ENCODE data around the gene TMBIM1.
A peak's percentile ranks its signal among the peaks of the same experiment; 100 is the strongest.
"Not testable (repeated sequence)": the region's sequence is repeated elsewhere in the genome, so short reads cannot be mapped to it uniquely, and the experiment has no call there.

The TMBIM1 gene

DNA sequence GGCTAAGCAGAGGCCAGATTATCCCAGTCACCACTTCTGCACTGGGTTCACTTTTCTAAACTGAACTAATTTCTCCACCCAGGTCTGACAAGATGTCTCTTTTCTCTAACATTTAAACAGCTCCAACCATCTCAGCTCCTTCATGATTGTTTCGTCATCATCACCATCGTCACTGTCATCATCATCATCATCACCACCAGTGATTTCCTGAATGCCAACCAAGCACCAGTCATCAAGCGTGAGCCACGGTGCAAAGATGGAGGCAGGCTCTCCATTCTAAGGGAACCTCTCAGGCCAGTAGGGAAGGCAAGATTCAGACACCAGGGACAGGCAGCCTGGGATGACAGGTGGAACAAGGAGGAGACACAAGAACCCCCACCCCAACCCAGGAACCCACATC lies 25.5 kb upstream of the TMBIM1 start:
- no peak for DNase-seq

DNA sequence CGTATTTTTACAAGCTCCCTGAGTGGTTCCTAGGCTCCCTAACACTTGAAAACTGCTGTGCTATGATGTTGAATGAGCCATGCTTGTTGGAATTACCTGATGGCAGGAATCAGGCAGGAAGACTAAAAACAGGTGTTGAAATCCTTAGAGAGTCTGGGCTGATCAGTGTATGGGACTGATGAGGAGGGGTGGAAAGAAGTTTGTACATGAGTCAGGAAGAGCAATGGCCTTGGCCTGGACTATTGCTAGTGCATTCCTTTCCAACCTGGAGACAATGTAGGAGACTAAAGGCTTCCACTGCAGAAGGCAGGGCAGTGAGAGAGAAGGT lies 25.0 kb upstream of the TMBIM1 start:
- no peak for DNase-seq

DNA sequence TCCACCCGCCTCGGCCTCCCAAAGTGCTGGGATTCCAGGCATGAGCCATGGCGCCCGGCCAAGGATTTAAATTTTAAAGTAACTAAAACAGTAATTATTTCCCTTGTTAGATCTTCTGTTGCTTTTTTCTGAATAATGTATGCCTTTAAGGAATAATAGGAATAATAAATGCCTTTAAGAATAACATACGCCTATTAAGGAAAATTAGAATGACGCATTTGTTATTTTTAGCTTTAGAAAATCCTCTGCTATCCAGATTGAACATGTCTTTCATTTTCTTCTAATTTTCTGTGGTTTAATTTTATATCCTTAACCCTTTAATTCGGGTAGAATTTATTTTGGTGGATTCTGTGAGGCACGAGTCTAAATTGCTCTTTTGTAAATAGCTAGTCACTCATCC lies 23.1 kb upstream of the TMBIM1 start:
- no peak for DNase-seq

DNA sequence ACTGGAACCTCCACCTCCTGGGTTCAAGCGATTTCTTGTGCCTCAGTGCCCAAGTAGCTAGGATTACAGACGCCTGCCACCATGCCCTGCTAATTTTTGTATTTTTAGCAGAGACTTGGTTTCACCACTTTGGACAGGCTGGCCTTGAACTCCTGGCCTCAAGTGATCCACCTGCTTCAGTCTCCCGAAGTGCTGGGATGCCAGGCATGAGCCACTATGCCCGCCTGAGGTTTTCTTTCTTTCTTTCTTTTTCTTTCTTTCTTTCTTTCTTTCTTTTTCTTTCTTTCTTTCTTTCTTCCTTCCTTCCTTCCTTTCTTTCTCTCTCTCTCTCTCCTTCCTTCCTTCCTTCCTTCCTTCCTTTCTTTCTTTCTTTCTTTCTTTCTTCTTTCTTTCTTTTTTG lies 22.5 kb upstream of the TMBIM1 start:
- not testable (repeated sequence) for DNase-seq

DNA sequence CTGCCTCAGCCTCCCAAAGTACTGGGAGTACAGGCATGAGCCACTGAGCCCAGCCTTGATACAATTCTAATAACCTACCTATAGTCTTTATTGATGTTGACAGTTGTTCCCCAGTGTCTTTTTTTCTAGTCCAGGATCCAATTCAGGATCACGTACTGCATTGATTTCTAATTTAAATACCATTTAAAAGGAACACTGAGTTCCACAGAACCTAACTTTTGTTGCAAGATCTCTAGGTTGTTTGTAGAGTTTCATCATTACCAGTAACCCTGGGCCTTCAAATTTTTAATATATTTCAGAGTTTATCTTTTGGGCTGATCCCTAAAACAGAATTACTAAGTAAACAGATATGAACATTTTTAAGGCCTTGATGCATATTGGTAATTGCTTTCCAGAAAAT lies 21.1 kb upstream of the TMBIM1 start:
- no peak for DNase-seq

DNA sequence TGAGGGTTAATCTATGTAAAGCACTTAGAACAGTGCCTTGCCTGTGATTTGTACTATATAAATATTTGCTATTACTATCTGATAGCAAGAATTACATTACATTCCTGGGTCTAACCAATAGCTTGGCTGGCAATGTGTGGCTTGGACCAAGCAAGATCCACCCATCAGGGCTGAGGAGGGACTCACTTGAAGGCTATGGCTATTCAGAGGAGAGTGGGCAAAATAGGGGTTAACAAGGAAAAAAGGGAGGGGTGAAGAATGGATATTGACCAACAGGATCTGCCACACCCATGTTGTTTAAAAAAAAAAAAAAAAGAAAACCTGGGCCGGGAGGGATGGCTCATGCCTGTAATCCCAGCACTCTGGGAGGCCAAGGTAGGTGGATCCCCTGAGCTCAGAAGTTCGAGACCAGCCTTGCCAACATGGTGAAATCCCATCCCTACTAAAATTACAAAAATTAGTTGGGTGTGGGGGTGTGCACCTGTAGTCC lies 20.0 kb upstream of the TMBIM1 start:
- DNase-seq, result no peak

DNA sequence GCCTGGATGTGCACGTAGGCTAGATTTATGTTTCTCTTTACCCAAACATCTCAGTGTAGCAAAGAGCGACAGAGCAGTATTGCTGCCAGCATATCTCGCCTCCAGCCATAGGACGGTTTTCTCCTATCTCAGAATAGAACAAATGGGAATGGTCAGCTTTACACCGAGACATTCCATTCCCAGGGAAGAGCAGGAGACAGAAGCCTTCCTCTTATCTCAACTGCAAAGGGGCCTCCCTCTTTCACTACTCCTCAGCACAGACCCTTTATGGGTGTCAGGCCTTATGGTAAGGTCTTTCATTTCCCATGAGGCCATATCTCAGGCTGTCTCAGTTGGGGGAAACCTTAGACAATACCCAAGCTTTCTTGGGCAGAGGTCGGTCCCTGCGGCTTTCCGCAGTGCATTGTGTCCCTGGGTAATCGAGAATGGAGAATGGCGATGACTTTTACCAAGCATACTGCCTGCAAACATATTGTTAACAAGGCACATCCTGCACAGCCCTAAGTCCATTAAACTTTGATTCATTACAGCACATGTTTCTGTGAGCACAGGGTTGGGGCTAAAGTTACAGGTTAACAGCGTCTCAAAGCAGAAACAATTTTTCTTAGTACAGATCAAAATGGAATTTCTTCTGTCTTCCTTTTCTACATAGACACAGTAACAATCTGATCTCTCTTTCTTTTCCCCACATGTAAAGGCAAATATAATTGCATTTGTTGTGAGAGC lies 19.4 kb upstream of the TMBIM1 start:
- not testable (repeated sequence) for DNase-seq

DNA sequence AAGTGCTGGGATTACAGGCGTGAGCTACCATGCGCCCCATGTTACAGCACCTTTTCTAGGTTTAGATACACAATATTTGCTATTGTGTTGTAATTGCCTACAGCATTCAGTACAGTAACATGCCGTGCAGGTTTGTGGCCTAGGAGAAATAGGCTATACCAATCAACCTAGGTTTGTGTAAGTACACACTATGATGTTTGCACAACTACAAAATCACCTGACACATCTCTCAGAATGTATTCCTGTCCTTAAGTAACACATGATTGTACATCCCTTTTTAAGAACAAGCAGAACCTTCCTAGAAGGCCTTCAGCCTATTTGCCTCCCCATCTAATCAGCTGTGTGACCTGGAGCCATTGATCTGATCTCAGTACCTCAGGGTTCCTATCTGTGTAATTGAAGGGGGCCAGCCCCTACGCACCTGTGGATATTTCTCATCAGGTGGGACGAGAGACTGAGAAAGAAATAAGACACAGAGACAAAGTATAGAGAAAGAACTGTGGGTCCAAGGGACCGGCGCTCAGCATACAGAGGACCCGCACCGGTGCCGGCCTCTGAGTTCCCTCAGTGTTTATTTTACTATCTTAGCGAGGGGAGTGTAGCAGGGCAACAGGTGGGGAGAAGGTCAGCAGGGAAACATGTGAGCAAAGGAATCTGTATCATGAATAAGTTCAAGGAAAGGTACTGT lies 18.7 kb upstream of the TMBIM1 start:
- no peak for DNase-seq

DNA sequence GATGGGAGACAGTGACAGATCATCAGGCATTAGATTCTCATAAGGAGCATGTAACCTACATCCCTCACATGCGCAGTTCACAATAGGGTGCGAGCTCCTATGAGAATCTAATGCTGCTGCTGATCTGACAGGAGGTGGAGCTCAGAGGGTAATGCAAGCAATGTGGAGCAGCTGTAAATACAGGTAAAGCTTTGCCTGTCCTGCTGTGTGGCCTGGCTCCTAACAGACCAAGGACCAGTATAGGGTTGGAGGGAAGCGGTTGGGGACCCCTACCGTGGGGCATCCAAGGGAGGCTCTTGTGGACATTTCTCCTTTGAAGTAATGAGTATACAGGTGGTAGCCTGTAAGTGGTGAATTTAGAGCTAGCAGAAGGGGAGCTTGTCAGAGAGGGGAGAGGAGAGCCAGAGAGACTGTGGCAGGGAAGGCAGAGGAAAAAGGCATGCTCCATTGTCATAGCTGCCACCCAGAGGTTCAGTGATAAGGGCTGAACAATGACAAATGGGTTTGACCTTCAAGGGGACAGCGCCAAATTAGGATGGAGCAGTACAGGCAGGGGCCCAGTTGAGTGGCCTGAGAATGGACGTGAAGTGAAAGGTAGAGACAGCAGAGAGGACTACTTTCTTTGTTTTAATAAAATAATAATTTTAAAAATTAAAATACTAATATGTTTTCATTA lies 15.2 kb upstream of the TMBIM1 start:
- DNase-seq, result no peak

DNA sequence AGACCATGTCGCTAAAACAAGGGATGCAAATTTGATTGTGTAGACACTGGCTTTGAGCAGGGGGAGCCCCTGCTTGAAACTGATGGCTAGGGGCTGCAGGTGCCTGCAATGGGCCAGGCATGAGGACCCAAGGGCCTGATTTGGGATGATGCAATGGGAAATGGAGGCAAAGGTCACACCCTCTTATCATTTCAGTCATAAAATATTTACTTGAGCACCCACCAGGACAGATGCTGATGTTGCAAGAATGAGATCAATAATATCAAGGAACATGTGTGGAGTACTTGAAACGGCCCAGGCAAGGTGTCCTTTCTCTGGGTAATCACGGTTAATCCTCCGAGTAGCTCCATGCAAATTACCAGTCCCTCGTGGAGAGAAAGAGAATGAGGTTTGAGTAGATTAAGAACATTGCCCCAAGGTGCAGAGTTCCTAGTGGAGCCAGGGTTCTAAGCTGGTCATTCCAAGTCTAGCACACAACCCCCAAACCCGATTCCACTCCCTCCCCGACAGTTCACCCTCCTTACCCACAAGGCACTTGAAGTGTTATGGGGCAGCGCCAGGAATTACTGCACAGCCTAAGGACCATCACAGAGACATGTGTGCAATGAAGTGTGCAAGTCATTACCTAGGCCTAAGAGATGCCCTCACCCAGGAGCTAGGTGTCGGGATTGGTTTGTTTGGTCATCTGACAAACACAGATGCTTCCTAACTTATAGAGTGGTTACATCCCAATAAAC lies 14.0 kb upstream of the TMBIM1 start:
- DNase-seq, result no peak

DNA sequence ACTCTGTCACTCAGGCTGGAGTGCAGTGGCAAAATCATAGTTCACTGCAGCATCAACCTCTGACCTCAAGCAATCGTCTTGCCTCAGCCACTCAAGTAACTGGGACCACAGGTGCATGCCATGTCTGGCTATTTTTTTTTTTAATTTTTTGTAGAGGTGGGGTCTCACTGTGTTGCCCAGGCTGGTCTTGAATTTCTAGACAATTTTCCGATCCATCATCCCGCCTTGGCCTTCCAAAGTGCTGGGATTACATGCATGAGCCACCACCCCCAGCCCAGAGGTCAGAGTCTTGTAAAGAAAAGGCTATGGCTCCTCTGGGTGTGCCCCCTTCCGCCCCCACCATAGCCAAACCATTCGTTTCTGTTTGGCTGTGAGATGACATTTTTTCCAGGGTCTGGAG lies 13.1 kb upstream of the TMBIM1 start:
- no peak for DNase-seq

DNA sequence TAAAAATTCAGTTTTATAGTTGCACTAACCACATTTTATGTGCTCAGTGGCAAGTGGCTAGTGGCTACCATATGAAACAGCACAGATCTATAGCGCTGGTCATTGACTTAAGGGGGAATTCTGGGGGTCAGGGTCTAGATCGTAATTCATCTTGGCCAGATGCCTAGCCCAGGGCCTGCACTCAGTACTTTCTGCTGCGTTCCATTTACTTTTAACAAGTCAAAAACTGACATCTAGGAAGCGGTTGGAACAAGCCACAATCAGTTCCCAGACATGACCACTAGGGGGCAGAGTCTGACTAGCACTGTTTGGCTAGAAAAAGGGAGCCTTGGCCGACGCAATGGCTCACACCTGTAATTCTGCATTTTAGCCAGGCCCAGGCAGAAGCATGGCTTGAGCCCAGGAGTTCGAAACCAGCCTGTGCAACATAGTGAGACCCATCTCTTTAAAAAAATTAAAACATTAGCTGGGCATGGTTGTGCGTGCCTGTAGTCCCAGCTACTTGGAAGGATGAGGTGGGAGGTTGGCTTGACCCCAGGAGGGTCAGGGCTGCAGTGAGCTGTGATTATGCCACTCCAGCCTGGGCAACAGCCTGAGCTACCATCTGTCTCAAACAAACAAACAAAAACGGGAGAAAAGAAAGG lies 9.0 kb upstream of the TMBIM1 start:
- peak; percentile 66 for DNase-seq

DNA sequence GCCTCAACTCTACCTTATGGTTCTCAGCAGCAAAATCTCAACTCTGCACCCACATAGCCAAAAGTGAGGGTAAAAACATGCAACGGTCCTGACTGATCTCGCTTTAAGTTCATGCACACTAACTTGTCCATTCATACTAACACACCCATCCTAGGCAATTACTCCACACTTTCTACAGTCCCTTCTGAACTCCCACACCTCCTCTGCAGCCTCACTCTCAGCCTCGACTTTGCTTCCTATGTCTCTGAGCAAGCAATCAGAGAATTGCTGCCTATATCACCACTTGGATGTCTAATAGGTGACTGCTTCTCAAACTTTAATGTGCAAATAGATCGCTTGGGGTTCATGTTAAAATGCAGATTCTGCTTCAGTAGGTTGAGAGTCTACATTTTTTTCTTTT lies 7.8 kb upstream of the TMBIM1 start:
- no peak for DNase-seq

DNA sequence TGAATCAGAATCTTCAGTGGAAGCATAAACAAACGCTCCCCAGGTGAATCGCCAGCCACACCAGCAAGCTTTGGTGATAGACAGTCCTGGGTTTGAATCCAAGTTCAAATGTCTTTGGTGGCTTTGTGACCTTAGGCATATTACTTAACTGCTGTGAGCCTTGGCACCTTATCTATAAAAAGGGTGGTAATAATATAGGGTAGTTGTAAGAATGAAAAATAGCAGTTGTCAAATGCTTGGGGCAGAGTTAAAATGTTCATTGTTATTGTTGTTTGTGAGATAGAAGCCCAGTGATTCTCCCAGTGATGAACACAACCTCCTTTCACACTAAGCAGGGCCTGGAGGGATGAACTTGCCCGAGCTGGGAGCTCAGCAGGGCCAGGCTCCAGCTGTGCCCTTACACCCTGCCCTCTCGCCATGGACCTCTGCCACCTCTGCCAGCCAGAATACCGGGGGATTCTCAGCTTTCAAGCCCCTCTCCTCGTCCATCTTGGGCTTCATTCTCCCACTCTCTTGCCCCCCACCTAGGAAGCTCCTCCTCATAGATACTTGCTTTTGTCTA lies 6.1 kb upstream of the TMBIM1 start:
- no peak for DNase-seq

DNA sequence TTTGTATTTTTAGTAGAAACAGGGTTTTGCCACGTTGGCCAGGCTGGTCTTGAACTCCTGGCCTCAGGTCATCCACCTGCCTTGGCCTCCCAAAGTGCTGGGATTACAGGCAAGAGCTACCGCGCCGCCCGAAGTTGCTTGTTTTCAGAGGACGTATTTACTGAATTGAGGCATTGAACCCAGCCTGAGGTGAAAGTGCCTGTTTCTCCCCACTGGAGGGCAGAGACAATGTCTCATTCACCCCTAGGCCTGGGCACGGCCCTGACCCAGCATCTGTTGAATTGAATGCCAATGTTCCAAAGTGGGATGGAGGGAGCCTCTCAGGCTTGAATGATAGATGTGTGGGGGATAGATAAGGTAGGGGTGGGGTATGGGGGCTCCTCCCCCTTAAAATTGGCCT lies 4.5 kb upstream of the TMBIM1 start:
- DNase-seq, result no peak

DNA sequence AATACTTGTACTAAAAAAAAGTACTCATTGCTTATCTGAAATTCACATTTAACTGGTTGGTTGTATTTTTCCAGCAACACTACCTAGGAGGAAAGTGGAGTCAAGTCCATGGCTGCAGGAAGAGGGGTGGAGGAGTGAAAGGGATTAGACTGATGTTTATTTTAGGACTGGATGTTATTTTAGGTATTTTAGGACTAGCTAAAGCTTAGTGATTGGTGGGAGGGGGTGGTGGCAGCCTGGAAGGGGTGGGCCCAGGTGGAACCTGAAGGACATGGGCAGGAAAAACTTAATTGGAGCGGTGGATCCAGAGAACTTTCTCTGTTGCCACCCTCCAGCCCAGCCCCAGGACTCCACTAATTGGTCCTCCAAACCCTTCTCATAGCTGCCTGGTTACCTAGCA lies 3.9 kb upstream of the TMBIM1 start:
- DNase-seq, result no peak

DNA sequence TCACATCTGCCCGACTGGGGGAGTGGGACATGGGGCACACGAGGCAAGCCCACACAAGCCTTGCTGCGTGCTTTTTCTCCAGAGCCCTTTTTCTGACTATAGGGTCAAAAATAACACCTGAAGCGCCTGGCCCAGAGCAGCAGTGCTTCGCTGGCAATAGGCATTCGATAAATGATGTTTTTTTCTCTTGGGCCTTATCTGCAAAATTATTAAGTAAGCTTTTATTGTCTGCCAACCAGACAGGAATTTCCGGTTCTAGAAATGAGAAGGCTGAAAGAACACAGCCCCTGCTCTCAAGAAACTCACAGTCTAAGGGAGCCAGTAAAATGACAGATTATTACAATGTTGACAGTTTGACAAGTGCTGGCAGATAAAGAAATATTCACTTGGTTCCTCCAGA lies 2.7 kb upstream of the TMBIM1 start:
- DNase-seq, result no peak

DNA sequence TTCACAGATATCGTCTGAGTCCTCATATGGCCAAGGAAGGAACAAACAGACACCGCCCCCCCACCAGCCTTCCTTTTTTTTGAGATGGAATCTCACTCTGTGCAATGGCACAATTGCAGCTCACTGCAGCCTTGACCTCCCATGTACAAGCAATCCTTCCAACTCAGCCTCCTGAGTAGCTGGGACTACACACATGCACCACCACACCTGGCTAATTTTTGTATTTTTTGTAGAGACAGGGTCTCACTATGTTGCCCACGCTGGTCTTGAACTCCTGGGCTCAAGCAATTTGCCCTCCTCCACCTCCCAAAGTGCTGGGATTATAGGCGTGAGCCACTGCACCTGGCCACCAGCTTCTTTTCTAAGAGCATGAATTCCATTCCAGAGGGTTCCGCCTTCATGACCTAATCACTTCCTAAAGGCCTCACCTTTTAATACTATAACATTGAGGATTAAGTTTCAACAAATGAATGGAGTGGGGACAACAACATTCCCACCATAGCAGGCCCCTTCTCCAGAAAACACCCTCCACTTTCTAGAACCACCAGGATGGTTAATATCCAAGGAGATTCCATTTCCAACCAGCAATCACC lies 2.2 kb upstream of the TMBIM1 start:
- no peak for DNase-seq

DNA sequence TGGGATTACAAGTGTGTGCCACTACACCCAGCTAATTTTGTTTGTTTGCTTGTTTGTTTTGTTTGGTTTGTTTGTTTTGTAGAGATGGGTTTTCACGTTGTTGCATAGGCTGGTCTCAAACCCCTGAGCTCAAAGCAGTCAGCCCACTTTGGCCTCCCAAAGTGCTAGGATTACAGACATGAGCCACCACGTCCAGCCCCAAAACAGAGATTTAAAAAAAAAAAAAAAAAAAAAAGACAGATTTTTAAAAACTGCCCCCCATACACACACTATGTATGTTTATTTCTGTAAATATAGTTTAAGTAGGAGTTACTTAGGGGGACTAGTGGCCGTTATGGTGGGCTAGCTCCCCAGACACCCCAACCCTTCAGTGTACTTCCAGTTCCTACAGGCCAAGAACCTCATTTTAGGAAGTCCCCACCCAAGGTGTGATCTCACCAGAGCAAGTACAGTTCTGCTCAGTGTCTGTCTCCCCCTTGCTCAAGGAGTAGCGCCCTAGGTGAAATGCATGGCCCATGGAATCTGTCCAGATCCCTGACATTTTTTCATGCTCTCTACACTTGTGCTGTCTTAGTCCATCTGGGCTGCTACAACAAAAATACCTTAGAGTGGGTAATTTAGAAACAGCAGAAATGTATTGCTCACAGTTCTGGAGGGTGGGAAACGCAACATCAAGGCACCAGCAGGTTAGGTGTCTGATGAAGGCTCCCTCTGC lies 1.6 kb upstream of the TMBIM1 start:
- no peak for DNase-seq

DNA sequence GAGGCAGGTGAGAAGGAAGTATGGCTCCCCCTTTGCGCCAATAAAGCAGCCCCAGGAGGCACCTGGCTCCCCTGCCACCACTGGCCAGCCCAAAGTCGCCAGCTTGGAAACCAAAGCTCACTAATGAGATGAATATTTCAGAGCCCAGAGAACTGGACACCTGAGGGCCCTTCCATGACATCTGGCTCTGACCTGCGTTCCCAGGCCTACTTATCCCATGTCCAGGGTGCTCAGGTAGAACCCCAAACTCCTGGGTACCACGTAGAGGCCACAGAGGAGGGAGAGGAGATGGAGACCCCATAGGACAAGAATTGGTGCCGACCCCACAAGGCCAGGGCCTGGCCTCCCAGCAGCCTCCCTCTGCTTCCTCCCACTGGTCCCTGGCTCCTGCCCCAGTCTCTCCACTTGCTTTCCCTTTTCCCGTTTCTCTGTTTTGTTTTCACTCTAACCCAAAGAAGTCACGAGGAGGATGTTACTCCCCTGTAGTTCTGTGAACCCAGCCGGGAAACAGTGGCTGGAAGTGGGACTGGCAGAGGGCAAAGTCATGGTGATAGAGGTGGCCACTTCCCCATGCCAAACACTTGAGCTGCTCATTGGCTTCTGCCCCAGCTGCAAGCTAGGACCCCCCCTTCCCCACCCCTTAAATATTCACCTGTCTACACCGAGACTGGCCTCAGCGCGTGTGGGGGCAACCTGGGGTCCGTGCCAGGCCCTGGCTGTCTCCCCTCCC lies 820 bp downstream of the TMBIM1 start:
- no peak for DNase-seq

Data from T1000 (cell line).